HepG2 (cell line): Measurements from ENCODE around the gene UNC93A. TPM values are rescaled to one million over a fixed set of nuclear protein-coding genes. Genes with fewer than 3 reads are reported as not detected.

Source experiments
- AKAP8 ChIP-seq: sonication (generic); formaldehyde crosslinking; IDR thresholded peaks from 2 replicates; pipeline ENCODE4 v1.5.1; 2020; ENCODE audit warnings: mild to moderate bottlenecking, missing genetic modification reagents
- ATF6 ChIP-seq: sonication (generic); formaldehyde crosslinking; conservative IDR thresholded peaks from 2 replicates; pipeline ENCODE4 v1.4.0; 2020; ENCODE audit warnings: missing genetic modification reagents
- ETV5 ChIP-seq: IDR thresholded peaks from 2 replicates; pipeline ENCODE4 v1.6.1; 2018; ENCODE audit warnings: missing biosample characterization, missing genetic modification reagents, inconsistent platforms, borderline replicate concordance
- GZF1 ChIP-seq: sonication (generic); formaldehyde crosslinking; IDR thresholded peaks from 2 replicates; pipeline ENCODE4 v1.5.1; 2020; ENCODE audit warnings: mild to moderate bottlenecking, missing genetic modification reagents
- HMGA1 ChIP-seq: sonication (generic); formaldehyde crosslinking; conservative IDR thresholded peaks from 2 replicates; pipeline ENCODE4 v1.4.0; 2020; ENCODE audit warnings: missing genetic modification reagents
- MBD4 ChIP-seq: IDR thresholded peaks from 2 replicates; pipeline ENCODE4 v1.6.1; 2012; ENCODE audit warnings: low read length, inconsistent platforms, borderline replicate concordance
- MTA1 ChIP-seq: sonication (generic); formaldehyde crosslinking; IDR thresholded peaks from 2 replicates; pipeline ENCODE4 v1.4.0; 2020; ENCODE audit warnings: missing genetic modification reagents, mild to moderate bottlenecking, borderline replicate concordance
- NCOA1 ChIP-seq: sonication (generic); formaldehyde crosslinking; IDR thresholded peaks from 2 replicates; pipeline ENCODE4 v1.9.0; 2021; ENCODE audit warnings: missing genetic modification reagents
- NONO ChIP-seq, 2 experiments: fragments of 450-650 bp in 1 of 2; sonication (generic) in 1 of 2; formaldehyde crosslinking in 1 of 2; IDR thresholded peaks in 1 of 2; conservative IDR thresholded peaks in 1 of 2; 2 replicates each; pipeline versions ENCODE4 v1.6.1 to v1.8.0; 2017 to 2022; ENCODE audit warnings: mild to moderate bottlenecking in 1 of 2, missing genetic modification reagents in 1 of 2, moderate library complexity in 1 of 2
- PAF1 ChIP-seq: IDR thresholded peaks from 2 replicates; pipeline ENCODE4 v1.6.1; 2016; ENCODE audit warnings: missing genetic modification reagents, missing compliant biosample characterization
- SNAPC5 ChIP-seq: sonication (generic); formaldehyde crosslinking; IDR thresholded peaks from 2 replicates; pipeline ENCODE4 v1.8.1; 2023; ENCODE audit warnings: mild to moderate bottlenecking, missing genetic modification reagents, borderline replicate concordance
- THAP7 ChIP-seq: sonication (generic); formaldehyde crosslinking; IDR thresholded peaks from 2 replicates; pipeline ENCODE4 v1.8.1; 2023; ENCODE audit warnings: mild to moderate bottlenecking, missing genetic modification reagents
- YEATS4 ChIP-seq: sonication (generic); formaldehyde crosslinking; IDR thresholded peaks from 2 replicates; pipeline ENCODE4 v1.4.0; 2020; ENCODE audit warnings: missing genetic modification reagents, borderline replicate concordance
- ZFY ChIP-seq: sonication (generic); formaldehyde crosslinking; IDR thresholded peaks from 2 replicates; pipeline ENCODE4 v1.4.0; 2020; ENCODE audit warnings: missing genetic modification reagents
- ZKSCAN1 ChIP-seq: fragments of 150-350 bp; IDR thresholded peaks from 2 replicates; pipeline ENCODE4 v1.6.1; 2014; ENCODE audit warnings: low read length
- ZNF142 ChIP-seq: sonication (generic); formaldehyde crosslinking; IDR thresholded peaks from 2 replicates; pipeline ENCODE4 v1.4.0; 2020; ENCODE audit warnings: missing genetic modification reagents
- ZNF362 ChIP-seq: sonication (generic); formaldehyde crosslinking; IDR thresholded peaks from 2 replicates; pipeline ENCODE4 v1.4.0; 2020; ENCODE audit warnings: missing genetic modification reagents, mild to moderate bottlenecking, borderline replicate concordance
- ZNF44 ChIP-seq: sonication (generic); formaldehyde crosslinking; IDR thresholded peaks from 2 replicates; pipeline ENCODE4 v1.5.1; 2020; ENCODE audit warnings: mild to moderate bottlenecking, missing genetic modification reagents
- ZNF746 ChIP-seq: sonication (generic); formaldehyde crosslinking; IDR thresholded peaks from 2 replicates; pipeline ENCODE4 v1.8.0; 2022; ENCODE audit warnings: mild to moderate bottlenecking, missing genetic modification reagents
- polyA plus RNA-seq, 8 experiments: library from polyadenylated mRNA; depleted of rRNA in 3 of 8; stranded (reverse) in 7 of 8; unstranded in 1 of 8; fragments of >200 nt; fragmentation: Illumina TruSeq in 4 of 8; extraction: Trizol in 4 of 8; gene quantifications; 2 replicates each; pipeline versions ENCODE4 v1.2.1 to v1.2.3, GENCODE V29; 2011 to 2016; ENCODE audit warnings: low read depth in 4 of 8, missing spikeins in 1 of 8, mixed read lengths in 1 of 8; ENCODE audit not compliant: insufficient read depth in 1 of 8
- total RNA-seq, 5 experiments: library from RNA; depleted of rRNA; stranded (reverse); fragments of >200 nt; fragmentation: Illumina TruSeq; extraction: Trizol; gene quantifications; 2 replicates each; pipeline ENCODE4 v1.2.3, GENCODE V29; 2016; ENCODE audit warnings: low read depth in 1 of 5

Gene UNC93A
- total and polyA plus RNA-seq, 2 of the 13 experiments (the other 11 are each of a cell fraction or from before 2014, with no cell fraction given), result 11.0 to 42.7 TPM

GRCh38 chr6:167337675-167338449, 46.7 kb downstream of the UNC93A start (continued):
- 0 out of 2 replicates have a peak, but pooled peaks have one; percentile 28 for TF ChIP-seq NCOA1 (CRISPR knock-in tag)
- TF ChIP-seq ZNF44 (CRISPR knock-in tag), result no peak
- TF ChIP-seq MTA1 (CRISPR knock-in tag), result no peak
- TF ChIP-seq ETV5 (CRISPR knock-in tag), result no peak
- no peak for TF ChIP-seq THAP7 (CRISPR knock-in tag)
- TF ChIP-seq HMGA1 (CRISPR knock-in tag), result no peak
- TF ChIP-seq ZFY (CRISPR knock-in tag), result no peak
- no peak for TF ChIP-seq MBD4
- no peak for TF ChIP-seq ATF6 (CRISPR knock-in tag)
- no peak for TF ChIP-seq PAF1 (CRISPR knock-in tag)
- peak; percentile 67 for TF ChIP-seq NONO (IDR thresholded peaks at IDR 0.05)
- no peak for TF ChIP-seq NONO (CRISPR knock-in tag; conservative IDR thresholded peaks at IDR 0.05)
- TF ChIP-seq ZNF746 (CRISPR knock-in tag), result no peak
- TF ChIP-seq ZNF142 (CRISPR knock-in tag), result no peak
- no peak for TF ChIP-seq ZKSCAN1
- no peak for TF ChIP-seq AKAP8 (CRISPR knock-in tag)
- no peak for TF ChIP-seq YEATS4
- no peak for TF ChIP-seq ZNF362 (CRISPR knock-in tag)
- TF ChIP-seq GZF1, result no peak
- no peak for TF ChIP-seq SNAPC5 (CRISPR knock-in tag)
